HG03378 (cell line): Measurements from ENCODE around the gene LPAR1.
"Not testable (repeated sequence)": the region's sequence is repeated elsewhere in the genome, so short reads cannot be mapped to it uniquely, and the experiment has no call there.

Experiments used
- ATAC-seq: cut with Tn5 transposase; IDR thresholded peaks from one replicate; pipeline ENCODE4 v1.9.1; 2021; ENCODE audit warnings: mild to moderate bottlenecking, moderate library complexity; ENCODE audit not compliant: unreplicated experiment

Gene LPAR1

DNA sequence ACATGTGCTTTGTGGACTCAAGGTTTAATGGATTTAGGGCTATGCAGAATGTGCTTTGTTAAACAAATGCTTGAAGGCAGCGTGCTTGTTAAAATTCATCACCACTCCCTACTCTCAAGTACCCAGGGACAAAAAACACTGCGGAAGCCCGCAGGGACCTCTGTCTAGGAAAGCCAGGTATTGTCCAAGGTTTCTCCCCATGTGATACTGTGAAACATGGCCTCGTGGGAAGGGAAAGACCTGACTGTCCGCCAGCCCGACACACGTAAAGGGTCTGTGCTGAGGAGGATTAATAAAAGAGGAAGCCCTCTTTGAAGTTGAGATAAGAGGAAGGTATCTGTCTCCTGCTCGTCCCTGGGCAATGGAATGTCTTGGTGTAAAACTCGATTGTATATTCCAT is 211.9 kb downstream of the LPAR1 start:
- ATAC-seq: not testable (repeated sequence)

GRCh38 chr9:110825950-110826349 is 212.3 kb downstream of the LPAR1 start:
- ATAC-seq: no peak

DNA sequence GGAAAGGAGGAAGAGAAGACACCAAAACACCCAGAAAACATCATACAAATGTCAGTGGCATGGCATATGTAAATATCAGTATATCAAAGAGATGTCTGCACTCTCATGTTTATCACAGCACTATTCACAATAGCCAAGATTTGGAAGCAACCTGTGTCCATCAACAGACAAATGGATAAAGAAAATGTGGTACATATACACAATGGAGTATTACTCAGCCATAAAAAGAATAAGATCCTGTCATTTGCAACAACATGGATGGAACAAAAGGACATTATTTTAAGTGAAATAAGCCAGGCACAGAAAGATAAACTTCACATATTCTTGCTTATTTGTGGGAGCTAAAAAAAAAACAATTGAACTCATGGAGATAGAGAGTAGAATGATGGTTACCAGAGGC is 213.1 kb downstream of the LPAR1 start:
- not testable (repeated sequence) for ATAC-seq
